Subcutaneous abdominal adipose tissue (tissue), 5 donors: ENCODE results near the gene AKAP3.
A peak's percentile ranks its signal among the peaks of the same experiment; 100 is the strongest.

Experiments used
- H3K27ac ChIP-seq: one replicate; pipeline ENCODE4 v1.7.0; 2013; ENCODE audit warnings: low read depth, mild to moderate bottlenecking, inconsistent platforms, low read length, moderate library complexity
- H3K27me3 ChIP-seq, 5 donors: one replicate each; pipeline ENCODE4 v1.7.0; 2013; ENCODE audit warnings: low read length in 5 of 5, inconsistent platforms in 1 of 5; ENCODE audit not compliant: control insufficient read depth in 5 of 5, insufficient read depth in 4 of 5
- H3K36me3 ChIP-seq, 5 donors: one replicate each; pipeline ENCODE4 v1.7.0; 2013; ENCODE audit warnings: low read length in 5 of 5; ENCODE audit not compliant: control insufficient read depth in 5 of 5, insufficient read depth in 5 of 5
- H3K4me1 ChIP-seq, 5 donors: one replicate each; pipeline ENCODE4 v1.7.0; 2013; ENCODE audit warnings: low read length in 5 of 5, mild to moderate bottlenecking in 3 of 5, moderate library complexity in 1 of 5; ENCODE audit not compliant: control insufficient read depth in 5 of 5, insufficient read depth in 5 of 5
- H3K4me3 ChIP-seq, 5 donors: one replicate each; pipeline ENCODE4 v1.7.0; 2013; ENCODE audit warnings: low read length in 5 of 5, low read depth in 1 of 5
- H3K9ac ChIP-seq, 5 donors: one replicate each; pipeline ENCODE4 v1.7.0; 2013; ENCODE audit warnings: low read length in 5 of 5, mild to moderate bottlenecking in 4 of 5, moderate library complexity in 3 of 5
- H3K9me3 ChIP-seq, 5 donors: one replicate each; pipeline ENCODE4 v1.7.0; 2013; ENCODE audit warnings: low read length in 5 of 5; ENCODE audit not compliant: control insufficient read depth in 5 of 5
- donor health status: healthy.
- donor health status: healthy.
- donor health status: healthy.
- donor health status: healthy.
- donor health status: healthy.

Gene AKAP3

DNA sequence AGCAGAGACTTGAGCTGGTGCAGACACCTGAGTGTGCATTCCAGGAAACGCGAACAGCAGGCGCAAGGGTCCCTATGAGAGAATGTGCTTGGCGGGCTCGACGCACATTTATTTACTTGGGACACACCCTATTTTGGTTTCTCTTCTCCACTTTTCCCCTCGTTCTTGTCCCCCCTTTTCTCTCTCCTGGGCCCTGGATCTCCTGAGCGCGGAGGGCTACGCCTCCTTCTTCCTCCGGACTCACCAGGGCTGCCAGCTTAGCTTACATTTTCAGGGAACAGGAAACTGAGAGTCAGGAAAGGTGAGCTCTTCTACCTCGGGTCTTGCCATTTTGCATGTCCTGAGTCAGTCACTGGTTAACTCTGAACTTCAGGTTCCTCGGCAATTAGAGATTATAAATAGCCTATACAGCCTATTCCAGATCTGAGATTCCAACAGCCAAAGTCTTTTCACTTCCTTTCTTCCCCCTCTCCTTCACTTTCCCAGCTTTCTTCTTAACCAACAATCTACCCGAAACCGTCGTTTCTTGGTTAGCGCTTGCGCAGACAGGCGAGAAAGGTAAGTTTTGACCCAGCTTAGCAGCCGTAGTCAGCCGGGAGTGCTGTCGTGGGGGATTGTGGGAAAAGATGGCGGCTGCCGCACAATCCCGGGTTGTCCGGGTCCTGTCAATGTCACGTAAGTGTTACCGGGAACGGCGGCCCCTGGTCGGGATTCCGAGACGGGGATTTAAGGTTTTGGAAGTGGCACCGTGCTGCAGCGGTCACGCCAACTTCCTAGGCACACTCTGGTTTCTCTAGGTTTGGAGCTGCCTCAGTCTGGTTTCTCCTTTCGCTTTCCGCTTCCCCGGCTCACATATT is at the start of gene AKAP3, which contains the start of gene NDUFA9:
Gene AKAP3, minus strand, starts transcription at position 551 of the 857 bp plus-strand sequence. CDS start 10,855 bp downstream, outside the sequence.
Gene NDUFA9, plus strand, starts transcription at position 614 of the 857 bp plus-strand sequence. Its CDS starts 13 bp downstream, at position 627.
- Histone ChIP-seq H3K9ac (peak within 1 kb of the TSS; percentile 89 to 98 (median 94)), H3K27ac (peak within 1 kb of the TSS; percentile 87), H3K4me3 (peak within 1 kb of the TSS; percentile 88 to 98 (median 94)), H3K9me3 (no peaks in the 10 kb centered on the region), H3K36me3 (peaks cover 0 to 2% (median 0%) of the 10 kb centered on the region in 5 donors), H3K27me3 (no peaks in the 10 kb centered on the region), H3K4me1 (peaks cover 0 to 27% (median 24%) of the 10 kb centered on the region in 5 donors)

DNA sequence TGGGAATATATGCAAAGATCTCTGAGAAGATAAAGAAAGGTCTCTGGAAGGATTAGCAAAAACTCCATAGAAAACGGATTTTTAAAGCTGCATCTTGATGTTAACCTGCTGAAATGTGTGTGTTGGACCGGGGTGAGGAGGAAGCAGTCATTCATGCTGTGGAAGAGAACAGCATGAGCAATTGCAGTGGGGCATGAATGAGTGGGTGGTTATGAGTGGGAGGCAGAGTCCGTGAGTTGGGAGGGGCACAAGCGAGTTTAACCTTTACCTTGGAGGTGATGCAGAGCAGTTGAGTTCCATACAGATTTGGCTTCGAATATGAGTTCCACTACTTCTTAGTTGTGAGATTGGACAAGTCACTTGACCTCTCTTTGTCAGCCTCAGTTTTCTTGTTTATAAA is 41.9 kb upstream of the AKAP3 start:
- Histone ChIP-seq H3K27ac (no peak overlapping the region), H3K9ac (no peak overlapping the region), H3K36me3 (peaks cover 14 to 47% (median 33%) of the 10 kb centered on the region in 5 donors), H3K27me3 (no peaks in the 10 kb centered on the region), H3K9me3 (no peaks in the 10 kb centered on the region), H3K4me1 (no peaks in the 10 kb centered on the region), H3K4me3 (no peak overlapping the region)

DNA sequence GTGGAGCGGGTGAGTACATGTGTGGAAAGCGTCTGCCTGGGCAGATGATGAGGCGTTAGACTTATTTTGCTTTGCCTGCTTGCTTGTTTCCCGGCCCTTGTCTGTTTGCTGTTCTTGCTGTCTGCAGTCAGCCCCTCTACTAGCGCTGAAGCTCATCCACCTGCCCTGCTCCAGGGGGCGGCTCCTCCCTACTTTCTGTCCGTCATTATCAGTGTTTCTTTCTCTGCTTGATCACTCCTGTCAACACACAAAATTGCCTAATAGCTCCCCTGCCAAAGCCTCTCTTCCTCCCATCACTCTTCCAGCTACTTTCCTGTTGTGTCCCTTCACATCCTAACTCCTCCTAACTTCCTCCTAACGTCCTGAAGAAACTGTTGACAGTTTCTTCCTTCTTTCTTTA is 36.5 kb upstream of the AKAP3 start:
- Histone ChIP-seq H3K4me3 (no peak overlapping the region), H3K9me3 (no peaks in the 10 kb centered on the region), H3K27me3 (no peaks in the 10 kb centered on the region), H3K27ac (no peak overlapping the region), H3K4me1 (no peaks in the 10 kb centered on the region), H3K9ac (no peak overlapping the region), H3K36me3 (peaks cover 43 to 76% (median 68%) of the 10 kb centered on the region in 5 donors)

DNA sequence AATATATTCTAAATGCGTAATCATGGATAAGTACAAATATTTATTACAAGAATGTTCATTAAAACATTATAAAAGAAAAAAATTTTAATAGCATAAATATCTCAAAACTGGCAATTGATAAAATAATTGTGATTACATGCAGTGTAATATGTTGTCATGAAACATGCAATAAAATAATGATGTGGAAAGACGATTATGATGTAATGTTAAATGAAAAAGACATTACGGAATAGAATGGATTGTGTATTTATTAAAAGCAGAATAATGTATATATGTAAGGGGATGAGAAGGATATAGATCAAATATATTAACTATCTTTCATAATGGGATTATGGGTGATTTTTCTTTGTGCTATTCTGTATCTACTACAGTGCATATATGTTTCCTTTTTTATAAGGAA is 32.9 kb upstream of the AKAP3 start:
- Histone ChIP-seq H3K9me3 (no peaks in the 10 kb centered on the region), H3K4me3 (no peak overlapping the region), H3K9ac (no peak overlapping the region), H3K36me3 (peaks cover 34 to 56% (median 52%) of the 10 kb centered on the region in 5 donors), H3K27me3 (no peaks in the 10 kb centered on the region), H3K27ac (no peak overlapping the region), H3K4me1 (no peaks in the 10 kb centered on the region)

DNA sequence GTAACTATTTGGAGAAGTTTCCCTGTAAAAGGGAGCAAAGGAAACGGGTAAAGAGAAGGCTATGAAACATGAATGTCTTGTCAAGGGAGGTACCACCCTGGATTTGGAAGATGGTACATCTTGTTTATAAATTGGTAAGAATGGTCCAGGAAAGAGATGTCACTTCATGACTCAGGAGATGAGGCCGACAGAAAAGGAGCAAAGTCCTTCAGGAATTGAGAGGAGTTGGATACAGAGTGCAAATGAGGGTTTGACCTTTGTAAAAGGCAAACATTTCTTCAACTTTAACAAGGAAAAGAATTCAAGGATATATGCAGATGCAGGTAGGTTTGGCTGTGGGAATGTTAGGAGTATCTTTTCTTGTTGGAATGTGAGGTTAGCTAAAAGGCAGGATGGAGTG is 30.9 kb upstream of the AKAP3 start:
- Histone ChIP-seq H3K4me3 (no peak overlapping the region), H3K36me3 (peaks cover 25 to 37% (median 32%) of the 10 kb centered on the region in 5 donors), H3K4me1 (no peaks in the 10 kb centered on the region), H3K9ac (no peak overlapping the region), H3K27me3 (no peaks in the 10 kb centered on the region), H3K27ac (no peak overlapping the region), H3K9me3 (no peaks in the 10 kb centered on the region)

DNA sequence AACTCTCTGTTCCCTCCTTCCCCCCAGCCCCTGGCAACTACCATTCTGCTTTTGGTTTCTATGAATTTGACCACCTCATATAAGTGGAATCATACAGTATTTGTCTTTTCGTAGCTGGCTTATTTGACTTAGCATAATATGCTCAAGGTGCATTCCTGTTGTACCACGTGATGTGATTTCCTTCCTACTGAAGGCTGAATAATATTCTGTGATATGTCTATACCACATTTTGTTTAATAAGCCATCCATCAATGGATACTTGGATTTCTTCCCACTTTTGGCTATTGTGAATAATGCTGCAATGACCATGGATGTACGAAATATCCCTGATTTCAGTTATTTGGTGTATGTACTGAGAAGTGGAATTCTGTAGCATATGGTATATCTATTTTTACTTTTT is 16.4 kb upstream of the AKAP3 start:
- H3K9ac ChIP-seq: no peak overlapping the region
- H3K36me3 ChIP-seq: peaks cover 82 to 90% (median 84%) of the 10 kb centered on the region in 5 donors
- no peaks in the 10 kb centered on the region for H3K27me3 ChIP-seq
- no peak overlapping the region for H3K4me3 ChIP-seq
- H3K9me3 ChIP-seq: no peaks in the 10 kb centered on the region
- no peaks in the 10 kb centered on the region for H3K4me1 ChIP-seq
- H3K27ac ChIP-seq: no peak overlapping the region

DNA sequence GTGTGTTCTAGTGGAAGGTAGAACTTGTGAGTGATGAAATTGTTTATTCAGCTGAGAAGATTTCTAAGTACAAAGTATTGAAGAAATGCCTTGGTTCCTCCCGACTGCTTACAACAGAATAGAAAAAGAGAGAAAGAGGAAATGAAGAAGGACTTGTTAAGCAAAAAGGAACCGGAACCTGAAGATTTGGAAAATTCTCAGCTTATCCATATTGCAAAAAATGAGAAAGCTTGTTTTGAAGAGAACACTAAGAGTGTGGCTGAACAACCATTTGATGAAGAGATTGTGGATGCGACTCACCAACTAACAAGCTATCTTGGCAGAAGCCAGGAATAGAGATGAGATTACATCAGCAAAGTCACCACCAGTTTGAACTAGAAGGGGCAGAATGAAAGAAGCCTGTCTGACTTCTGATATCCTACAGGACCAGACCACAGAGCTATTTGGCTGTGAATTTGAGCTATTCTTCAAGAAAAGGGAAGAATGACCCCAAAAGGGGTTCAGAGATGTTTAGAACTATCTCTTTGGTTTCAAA is 15.2 kb upstream of the AKAP3 start:
- Histone ChIP-seq H3K27ac (no peak overlapping the region), H3K36me3 (peaks cover 82 to 90% (median 84%) of the 10 kb centered on the region in 5 donors), H3K4me3 (no peak overlapping the region), H3K4me1 (no peaks in the 10 kb centered on the region), H3K27me3 (no peaks in the 10 kb centered on the region), H3K9me3 (no peaks in the 10 kb centered on the region), H3K9ac (no peak overlapping the region)

DNA sequence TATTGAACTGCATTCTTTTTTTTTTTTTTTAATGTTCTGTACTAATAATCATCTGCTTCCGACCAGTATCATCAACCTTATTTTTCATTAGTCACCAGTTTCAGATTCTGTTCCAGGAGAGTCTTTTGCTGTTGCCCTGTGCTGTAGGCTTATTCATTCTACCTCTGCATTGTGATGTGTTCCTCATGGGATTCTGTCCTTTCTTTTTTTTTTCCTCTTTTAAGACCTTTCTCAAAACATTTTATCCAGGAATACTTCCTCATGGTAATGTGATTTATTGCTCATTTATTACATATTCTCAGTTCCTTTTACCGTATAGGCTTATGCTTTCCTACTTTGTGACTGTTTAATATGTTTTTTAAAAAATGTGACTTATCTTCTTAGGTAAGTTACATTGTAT is 4.8 kb upstream of the AKAP3 start:
- H3K4me3 ChIP-seq: no peak overlapping the region
- H3K36me3 ChIP-seq: peaks cover 26 to 43% (median 36%) of the 10 kb centered on the region in 5 donors
- no peaks in the 10 kb centered on the region for H3K9me3 ChIP-seq
- peaks cover 0 to 17% (median 15%) of the 10 kb centered on the region in 5 donors for H3K4me1 ChIP-seq
- H3K27ac ChIP-seq: no peak overlapping the region
- H3K27me3 ChIP-seq: no peaks in the 10 kb centered on the region
- H3K9ac ChIP-seq: no peak overlapping the region

DNA sequence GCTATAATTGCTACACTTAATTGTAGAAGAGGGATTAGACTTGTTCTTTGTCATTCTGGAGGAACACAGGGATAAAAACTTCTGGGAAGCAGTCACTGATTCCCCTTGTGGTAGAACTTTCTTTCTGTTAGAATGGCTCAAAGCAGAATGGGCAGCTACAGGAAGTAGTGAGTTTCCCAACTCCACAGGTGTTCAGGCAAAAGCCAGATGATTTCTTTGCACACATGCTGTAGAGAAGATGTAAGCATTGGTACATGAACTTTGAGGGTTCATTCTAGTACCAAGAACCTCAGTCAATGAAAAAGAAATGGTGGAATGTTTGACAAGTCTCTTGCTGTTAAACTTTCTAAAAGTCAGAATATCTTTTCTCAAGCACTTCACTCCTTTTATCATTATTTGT is 4.4 kb upstream of the AKAP3 start:
- Histone ChIP-seq H3K4me3 (no peak overlapping the region), H3K9me3 (no peaks in the 10 kb centered on the region), H3K36me3 (peaks cover 26 to 40% (median 35%) of the 10 kb centered on the region in 5 donors), H3K27ac (no peak overlapping the region), H3K9ac (no peak overlapping the region), H3K27me3 (no peaks in the 10 kb centered on the region), H3K4me1 (peaks cover 0 to 22% (median 19%) of the 10 kb centered on the region in 5 donors)

DNA sequence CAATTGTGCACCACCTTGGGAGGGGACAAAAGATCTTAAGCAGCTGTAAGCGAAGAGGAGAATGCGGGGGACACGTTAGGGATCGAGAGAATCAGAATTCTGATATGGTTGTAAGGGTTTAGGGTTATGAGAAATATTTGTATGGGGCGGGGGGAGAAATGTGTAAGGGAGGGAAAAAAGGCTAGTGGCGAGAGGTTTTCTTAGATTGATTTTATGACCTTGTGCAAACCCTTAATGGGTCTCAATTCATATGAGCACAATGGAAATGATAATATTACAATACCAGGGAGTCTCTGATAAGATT is 459 bp upstream of the AKAP3 start:
- H3K27ac ChIP-seq: peak overlapping the region; percentile 87
- peak overlapping the region; percentile 89 to 98 (median 94) for H3K9ac ChIP-seq
- no peaks in the 10 kb centered on the region for H3K27me3 ChIP-seq
- H3K4me3 ChIP-seq: peak overlapping the region; percentile 88 to 98 (median 94)
- H3K9me3 ChIP-seq: no peaks in the 10 kb centered on the region
- peaks cover 2 to 5% (median 3%) of the 10 kb centered on the region in 5 donors for H3K36me3 ChIP-seq
- H3K4me1 ChIP-seq: peaks cover 0 to 27% (median 24%) of the 10 kb centered on the region in 5 donors
